Tibial nerve (tissue), 3 donors: ENCODE measurements around the gene NXPH4.

Experiments
- CTCF ChIP-seq, 5 experiments: fragments of 200-600 bp in 3 of 5; fragments of 450-650 bp in 2 of 5; sonication (generic) in 3 of 5; IDR thresholded peaks; one replicate each; pipeline ENCODE4 v1.5.1; 2016 to 2019; ENCODE audit warnings: antibody characterized with exemption in 5 of 5, mild to moderate bottlenecking in 3 of 5, moderate library complexity in 2 of 5
- POLR2A ChIP-seq, 2 donors: fragments of 450-650 bp; IDR thresholded peaks; one replicate each; pipeline ENCODE4 v1.6.1; 2017; ENCODE audit warnings: antibody characterized with exemption in 2 of 2, mild to moderate bottlenecking in 2 of 2, moderate library complexity in 2 of 2

GRCh38 chr12:57202321-57202720 lies 14.3 kb upstream of the NXPH4 start:
- no peak for TF ChIP-seq CTCF (IDR thresholded peaks at IDR 0.05)
- no peak for TF ChIP-seq POLR2A (IDR thresholded peaks at IDR 0.05)
